Activated CD8-positive, alpha-beta memory T cell treated with anti-CD3 and anti-CD28 coated beads, Interleukin-2, amount 10 ng/mL, durations not matched to agents 7 days and 5 days (primary cell): ENCODE data around the gene PIN1. TPM values are rescaled to one million over a fixed set of nuclear protein-coding genes. Genes with fewer than 3 reads are reported as not detected.

Source experiments
- ATAC-seq: fragments of 150-1000 bp; cut with Tn5 transposase; one replicate; pipeline ENCODE4 v1.10.0; 2021; ENCODE audit warnings: moderate library complexity
- CTCF ChIA-PET: fragments of 350-600 bp; sonication (Branson Sonifier 250); formaldehyde crosslinking; loops from one replicate; lab custom pipeline; 2021; ENCODE audit warnings: antibody characterized with exemption; lab: Charles Lee
- DNase-seq: peaks from one replicate; pipeline ENCODE4 v3.0.0-alpha.2; 2020
- H3K27ac Mint-ChIP-seq: one replicate; pipeline ENCODE4 v1.8.0; 2021; ENCODE audit warnings: mild to moderate bottlenecking, mixed read lengths
- H3K27me3 Mint-ChIP-seq: one replicate; pipeline ENCODE4 v1.8.0; 2021; ENCODE audit warnings: mixed read lengths
- H3K36me3 Mint-ChIP-seq: one replicate; pipeline ENCODE4 v1.8.0; 2021; ENCODE audit warnings: mild to moderate bottlenecking, mixed read lengths
- H3K4me1 Mint-ChIP-seq: one replicate; pipeline ENCODE4 v1.8.0; 2021; ENCODE audit warnings: mixed read lengths
- H3K4me3 Mint-ChIP-seq: one replicate; pipeline ENCODE4 v1.8.0; 2021; ENCODE audit warnings: mild to moderate bottlenecking, moderate library complexity, mixed read lengths
- H3K9me3 Mint-ChIP-seq: one replicate; pipeline ENCODE4 v1.8.0; 2022; ENCODE audit warnings: low read depth, mixed read lengths
- total RNA-seq, 2 experiments: library from RNA; stranded (reverse); gene quantifications; one replicate each; pipeline ENCODE4 v1.2.3, GENCODE V29; 2021

Gene PIN1
- total RNA-seq, 2 experiments from 2014 or later: 103 to 116 TPM

DNA sequence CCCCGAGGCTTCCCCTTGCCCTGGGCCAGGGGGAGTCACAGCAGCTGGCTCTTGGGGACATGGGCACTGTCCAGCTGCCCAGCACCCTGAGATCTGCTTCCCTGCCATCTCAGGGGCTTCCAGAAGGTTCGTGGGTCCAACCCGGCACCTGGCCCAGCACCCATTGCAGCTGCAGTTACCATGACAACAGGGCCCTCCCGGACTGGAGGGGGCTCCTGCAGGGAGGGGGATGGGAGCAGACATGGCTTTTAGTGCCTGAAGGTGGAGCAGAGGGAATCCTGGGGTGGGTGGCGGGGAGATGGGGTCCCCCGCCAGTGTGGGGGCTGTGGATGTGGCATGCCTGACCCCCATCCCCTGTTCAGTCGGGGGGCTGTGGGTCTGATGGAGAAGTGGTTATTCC, 14.7 kb downstream of the PIN1 start:
- CTCF ChIA-PET: no interaction called here
- no peak overlapping the region for H3K4me3 Mint-ChIP-seq
- H3K4me1 Mint-ChIP-seq: peaks cover 11% of the 10 kb centered on the region
- ATAC-seq (no peak), DNase-seq (no peak)
- peaks cover 12% of the 10 kb centered on the region for H3K36me3 Mint-ChIP-seq
- H3K27ac Mint-ChIP-seq: no peak overlapping the region
- no peaks in the 10 kb centered on the region for H3K9me3 Mint-ChIP-seq
- no peaks in the 10 kb centered on the region for H3K27me3 Mint-ChIP-seq

DNA sequence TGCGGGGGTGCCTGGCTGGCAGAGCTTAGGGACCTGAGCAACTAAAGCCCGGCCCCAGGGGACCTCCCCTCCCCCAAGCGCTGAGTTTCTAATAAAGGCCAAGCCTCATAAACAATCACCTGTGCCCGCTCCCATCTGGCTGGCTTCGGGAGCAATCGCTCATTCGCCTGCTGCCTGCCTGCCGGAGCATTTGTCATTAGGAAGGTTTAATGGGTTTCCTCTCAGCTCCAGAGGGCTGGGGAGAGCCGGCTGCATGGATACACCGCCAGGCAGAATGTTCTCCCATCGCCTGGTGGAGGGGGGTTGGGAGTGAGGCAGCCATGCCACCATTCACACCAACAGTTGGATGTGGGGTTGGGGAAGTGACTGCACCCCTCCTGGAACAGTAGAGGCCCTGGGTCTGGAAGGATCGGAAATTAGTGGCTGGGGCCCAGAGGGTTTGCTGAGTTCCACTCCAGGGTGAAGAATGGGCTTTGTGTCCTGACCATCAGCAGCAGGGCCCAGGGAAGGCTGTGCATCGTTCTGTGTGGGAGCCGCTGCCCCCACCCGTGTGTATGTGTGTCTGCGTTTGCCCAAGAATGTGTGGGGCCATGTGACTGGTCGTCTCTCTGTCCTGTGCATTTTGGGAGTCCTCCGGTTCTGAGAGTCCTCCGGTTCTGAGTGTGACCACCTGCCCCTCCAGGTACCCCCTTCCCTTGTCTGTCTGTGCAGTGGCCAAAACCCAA, 15.3 kb downstream of the PIN1 start:
- DNase-seq (no peak), ATAC-seq (no peak)
- Mint-ChIP-seq H3K27me3 (no peaks in the 10 kb centered on the region), H3K27ac (no peak overlapping the region), H3K9me3 (no peaks in the 10 kb centered on the region), H3K4me1 (peaks cover 11% of the 10 kb centered on the region), H3K36me3 (peaks cover 6% of the 10 kb centered on the region), H3K4me3 (no peak overlapping the region)
- CTCF ChIA-PET: no interaction called here

GRCh38 chr19:9854282-9854846, 19.2 kb downstream of the PIN1 start:
- no peak overlapping the region for H3K27ac Mint-ChIP-seq
- peaks cover 9% of the 10 kb centered on the region for H3K36me3 Mint-ChIP-seq
- ATAC-seq (no peak), DNase-seq (no peak)
- CTCF ChIA-PET: no interaction called here
- H3K4me1 Mint-ChIP-seq: peaks cover 28% of the 10 kb centered on the region
- no peak overlapping the region for H3K4me3 Mint-ChIP-seq
- no peaks in the 10 kb centered on the region for H3K9me3 Mint-ChIP-seq
- H3K27me3 Mint-ChIP-seq: no peaks in the 10 kb centered on the region

DNA sequence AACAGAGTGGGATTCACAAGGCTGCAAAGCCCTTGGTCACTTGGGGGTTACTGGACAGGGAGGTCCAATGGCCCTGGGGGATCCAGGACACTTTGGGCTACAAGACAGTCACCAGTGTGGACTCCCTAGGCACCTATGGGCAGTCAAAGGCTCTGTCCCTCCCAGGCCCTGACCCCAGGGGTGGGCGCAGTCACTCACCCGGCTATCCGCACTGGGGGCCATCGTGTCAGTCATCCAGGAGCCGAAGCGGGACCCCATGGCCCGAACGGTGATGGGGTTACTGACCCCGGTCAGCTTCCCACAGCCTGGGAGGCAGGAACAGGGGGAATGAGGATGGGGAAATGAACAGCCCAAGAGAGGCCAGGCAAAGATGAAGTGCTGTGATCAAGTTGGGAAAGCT, 21.5 kb downstream of the PIN1 start:
- Mint-ChIP-seq H3K27ac (no peak overlapping the region), H3K9me3 (no peaks in the 10 kb centered on the region), H3K4me1 (peaks cover 50% of the 10 kb centered on the region), H3K36me3 (peaks cover 9% of the 10 kb centered on the region), H3K27me3 (no peaks in the 10 kb centered on the region), H3K4me3 (no peak overlapping the region)
- DNase-seq: no peak
- no peak for ATAC-seq
- CTCF ChIA-PET: interaction anchor here (1.9 to 2.5 kb wide), 3 partner anchors 12 to 22 kb away, joined by 7 to 12 read pairs (median 10); partner anchors contain the start of gene PIN1

- Mint-ChIP-seq H3K36me3 (peaks cover 9% of the 10 kb centered on the region), H3K27me3 (no peaks in the 10 kb centered on the region), H3K4me1 (peaks cover 56% of the 10 kb centered on the region), H3K27ac (peak overlapping the region; percentile 92), H3K9me3 (no peaks in the 10 kb centered on the region), H3K4me3 (peak overlapping the region; percentile 75)
- DNase-seq: no peak
- no peak for ATAC-seq
- CTCF ChIA-PET: interaction anchor here (1.0 to 2.5 kb wide), 7 partner anchors 11 to 171 kb away, joined by 3 to 12 read pairs (median 4); partner anchors contain the start of gene PIN1
Measured at GRCh38 chr19:9857076-9857721, 22.1 kb downstream of the PIN1 start.

DNA sequence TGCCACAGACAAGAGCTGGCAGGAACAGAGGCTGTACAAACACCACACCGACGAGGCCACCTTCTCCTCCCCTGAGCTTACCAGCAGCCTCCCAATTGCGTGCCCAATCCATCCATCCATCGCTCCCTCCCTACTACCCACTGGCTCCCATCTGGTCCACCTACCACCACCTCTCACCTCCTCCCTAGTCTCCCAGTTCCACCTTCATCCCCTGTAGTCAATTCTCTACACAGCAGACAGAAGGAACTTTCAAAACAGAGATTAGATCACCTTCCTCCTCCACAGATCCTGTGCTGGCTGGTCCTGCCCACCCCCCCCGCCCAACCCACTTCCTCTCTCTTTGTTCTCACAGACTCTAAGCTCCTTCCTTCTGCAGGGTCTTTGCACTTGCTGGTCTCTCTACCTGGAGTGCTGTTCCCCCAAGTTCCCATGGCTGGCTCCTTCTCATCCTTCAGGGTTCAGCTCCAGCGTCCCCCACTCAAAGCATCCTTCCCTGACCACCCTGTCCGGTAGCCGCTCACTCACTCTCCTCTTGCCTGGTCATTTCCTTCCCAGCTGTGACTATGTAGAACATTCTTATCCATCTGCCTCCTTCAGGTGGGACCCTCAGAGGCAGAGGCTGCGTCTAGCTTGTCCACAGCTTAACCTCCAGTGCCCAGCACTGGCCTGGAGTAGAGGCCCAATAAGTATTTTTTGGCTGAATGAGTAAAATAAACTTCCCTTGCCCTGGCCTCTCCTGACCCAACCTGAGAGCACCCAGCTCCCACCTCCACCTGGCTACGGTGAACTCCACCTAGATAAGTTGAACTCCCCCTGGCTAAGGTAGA, 23.0 kb downstream of the PIN1 start:
- ATAC-seq: peak; percentile 72
- Mint-ChIP-seq H3K9me3 (no peaks in the 10 kb centered on the region), H3K4me3 (peak overlapping the region; percentile 75), H3K27me3 (no peaks in the 10 kb centered on the region), H3K27ac (peak overlapping the region; percentile 92), H3K4me1 (peaks cover 64% of the 10 kb centered on the region), H3K36me3 (peaks cover 10% of the 10 kb centered on the region)
- peak; percentile 55 for DNase-seq
- CTCF ChIA-PET: interaction anchor here (0.7 to 2.5 kb wide), 9 partner anchors 10 to 170 kb away, joined by 3 to 12 read pairs (median 4); partner anchors contain the start of genes PIN1 and UBL5

- CTCF ChIA-PET: interaction anchor here (0.9 to 2.5 kb wide), 5 partner anchors 10 to 35 kb away, joined by 3 to 12 read pairs (median 3); no protein-coding TSS in a partner anchor
- ATAC-seq (no peak), DNase-seq (no peak)
- H3K27ac Mint-ChIP-seq: peak overlapping the region; percentile 92
- peak overlapping the region; percentile 75 for H3K4me3 Mint-ChIP-seq
- no peaks in the 10 kb centered on the region for H3K27me3 Mint-ChIP-seq
- peaks cover 10% of the 10 kb centered on the region for H3K36me3 Mint-ChIP-seq
- no peaks in the 10 kb centered on the region for H3K9me3 Mint-ChIP-seq
- peaks cover 70% of the 10 kb centered on the region for H3K4me1 Mint-ChIP-seq
Measured at GRCh38 chr19:9858766-9859165, 23.6 kb downstream of the PIN1 start.

DNA sequence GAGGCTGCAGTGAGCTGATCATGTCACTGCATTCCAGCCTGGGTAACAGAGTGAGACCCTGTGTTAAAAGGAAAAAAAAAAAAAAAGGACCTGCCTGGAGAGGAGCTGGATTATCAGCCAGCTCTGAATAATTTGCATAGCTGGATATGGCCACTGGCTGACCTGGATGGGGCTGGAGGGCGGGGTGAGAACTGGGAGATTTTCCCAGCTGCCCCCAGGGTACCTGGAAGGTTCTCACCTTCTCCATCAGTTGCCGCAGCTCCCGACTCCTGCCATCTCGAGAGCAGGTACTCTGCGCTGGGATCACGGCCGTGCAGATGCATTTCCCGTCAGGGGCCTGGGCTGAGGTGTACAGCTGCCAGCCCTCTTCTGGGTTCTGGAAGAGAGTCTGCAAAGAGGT, 25.3 kb downstream of the PIN1 start:
- no peak overlapping the region for H3K27ac Mint-ChIP-seq
- CTCF ChIA-PET: no interaction called here
- peaks cover 76% of the 10 kb centered on the region for H3K4me1 Mint-ChIP-seq
- DNase-seq (no peak), ATAC-seq (no peak)
- no peaks in the 10 kb centered on the region for H3K27me3 Mint-ChIP-seq
- peaks cover 8% of the 10 kb centered on the region for H3K36me3 Mint-ChIP-seq
- H3K4me3 Mint-ChIP-seq: no peak overlapping the region
- no peaks in the 10 kb centered on the region for H3K9me3 Mint-ChIP-seq

GRCh38 chr19:9861503-9861902, 26.4 kb downstream of the PIN1 start:
- Mint-ChIP-seq H3K4me3 (no peak overlapping the region), H3K27ac (no peak overlapping the region), H3K36me3 (peaks cover 8% of the 10 kb centered on the region), H3K4me1 (peaks cover 85% of the 10 kb centered on the region), H3K9me3 (no peaks in the 10 kb centered on the region), H3K27me3 (no peaks in the 10 kb centered on the region)
- ATAC-seq: no peak
- DNase-seq: no peak
- CTCF ChIA-PET: interaction anchor here (1.5 to 2.9 kb wide), 2 partner anchors 15 to 48 kb away, joined by 7 to 13 read pairs; no protein-coding TSS in a partner anchor

DNA sequence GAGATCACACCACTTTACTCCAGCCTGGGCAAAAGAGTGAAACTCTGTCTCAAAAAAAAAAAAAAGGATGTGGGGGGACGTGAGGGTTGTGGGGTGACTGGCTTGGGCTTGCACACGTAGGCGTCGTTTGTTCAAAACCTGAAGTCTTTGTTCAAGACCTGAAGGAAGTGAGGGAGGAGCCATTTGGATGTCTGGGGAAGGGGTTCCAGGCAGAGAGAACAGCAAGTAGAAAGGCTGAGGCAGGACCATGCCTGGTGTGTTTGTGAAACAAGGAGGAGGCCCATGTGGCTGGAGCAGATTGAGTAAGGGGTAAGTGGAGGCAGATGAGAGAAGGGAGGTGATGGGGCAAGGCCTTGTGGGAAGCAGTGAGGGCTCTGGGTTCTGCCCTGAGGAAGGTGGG, 27.8 kb downstream of the PIN1 start:
- H3K4me3 Mint-ChIP-seq: peak overlapping the region; percentile 82
- CTCF ChIA-PET: interaction anchor here (0.7 to 2.9 kb wide), 4 partner anchors 15 to 47 kb away, joined by 3 to 13 read pairs (median 5); partner anchors contain the start of gene PIN1
- H3K36me3 Mint-ChIP-seq: peaks cover 2% of the 10 kb centered on the region
- H3K9me3 Mint-ChIP-seq: no peaks in the 10 kb centered on the region
- DNase-seq (peak; percentile 68), ATAC-seq (peak; percentile 62)
- H3K27ac Mint-ChIP-seq: peak overlapping the region; percentile 96
- H3K27me3 Mint-ChIP-seq: no peaks in the 10 kb centered on the region
- peaks cover 78% of the 10 kb centered on the region for H3K4me1 Mint-ChIP-seq

DNA sequence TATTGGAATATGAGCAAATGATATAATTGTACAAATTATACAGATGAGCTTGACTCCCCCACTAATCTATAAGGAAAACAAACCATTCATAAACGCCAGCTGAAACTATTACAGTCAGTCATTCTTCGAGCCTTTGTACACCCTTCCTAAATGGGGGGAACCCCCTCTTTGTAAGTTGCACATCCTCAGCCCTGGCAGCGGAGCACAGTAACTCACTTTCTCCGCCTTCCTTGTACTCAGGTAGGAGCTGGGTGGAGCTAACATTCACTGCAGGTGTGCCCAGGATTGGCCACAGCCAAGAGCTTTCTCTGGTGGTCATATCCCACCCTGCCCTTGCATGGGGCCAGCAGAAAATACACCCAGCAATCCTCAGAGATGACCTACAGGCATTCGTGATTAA, 28.6 kb downstream of the PIN1 start:
- Mint-ChIP-seq H3K27ac (peak overlapping the region; percentile 96), H3K27me3 (no peaks in the 10 kb centered on the region), H3K4me3 (peak overlapping the region; percentile 82), H3K9me3 (no peaks in the 10 kb centered on the region), H3K4me1 (peaks cover 70% of the 10 kb centered on the region), H3K36me3 (peaks cover 1% of the 10 kb centered on the region)
- ATAC-seq: no peak
- CTCF ChIA-PET: interaction anchor here (0.7 to 2.9 kb wide), 4 partner anchors 17 to 238 kb away, joined by 3 to 13 read pairs (median 3); partner anchors contain the start of gene PIN1
- DNase-seq: no peak

DNA sequence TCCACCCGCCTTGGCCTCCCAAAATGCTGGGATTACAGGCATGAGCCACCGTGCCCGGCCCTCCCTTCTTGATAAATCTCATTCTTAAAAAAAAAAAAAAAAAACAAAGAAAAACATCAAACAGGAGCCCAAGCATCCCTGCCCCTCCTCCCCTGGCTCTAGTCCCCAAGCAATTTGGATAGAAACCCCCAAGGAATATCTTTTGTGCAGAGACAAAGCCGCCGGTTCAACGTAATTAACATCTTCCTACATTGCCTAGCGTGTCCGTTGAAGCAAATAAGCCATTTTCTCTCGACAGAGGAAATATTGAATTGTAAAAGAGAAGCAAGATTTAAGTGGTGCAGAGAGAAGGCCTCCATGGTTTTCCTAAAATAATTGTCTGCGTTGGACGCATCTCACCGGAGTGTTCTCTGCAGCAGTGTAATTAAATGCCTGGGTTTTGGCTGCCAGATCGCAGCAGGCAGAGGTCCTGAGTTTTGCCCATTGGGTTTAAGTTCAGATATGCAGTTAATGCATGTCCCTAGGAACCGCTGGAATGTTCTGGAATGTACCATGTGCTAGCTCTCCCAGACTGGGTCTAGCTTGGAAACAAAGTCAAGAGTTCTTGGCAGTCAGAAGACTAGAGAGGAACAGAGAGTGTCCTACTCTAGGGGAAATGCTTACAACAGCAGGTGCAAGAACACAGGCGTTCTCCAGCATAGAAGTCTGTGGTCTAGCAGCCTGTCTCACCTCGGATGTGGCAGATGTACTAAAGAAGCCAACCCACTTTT, 30.8 kb downstream of the PIN1 start:
- Mint-ChIP-seq H3K27ac (peak overlapping the region; percentile 86), H3K36me3 (peaks cover 1% of the 10 kb centered on the region), H3K4me1 (peaks cover 49% of the 10 kb centered on the region), H3K27me3 (no peaks in the 10 kb centered on the region), H3K9me3 (no peaks in the 10 kb centered on the region), H3K4me3 (peak overlapping the region; percentile 42)
- peak; percentile 83 for DNase-seq
- ATAC-seq: peak; percentile 81
- CTCF ChIA-PET: interaction anchor here (0.7 to 1.1 kb wide), 3 partner anchors 47 to 135 kb away, joined by 3 to 5 read pairs (median 3); no protein-coding TSS in a partner anchor
